ENCODE measurements around the gene DPP10.

Gene DPP10

GRCh38 chr2:114709936-114710850, 267.8 kb downstream of the DPP10 start:
- Histone ChIP-seq H3K27ac (no peak overlapping the region), H3K9me3 (no peaks in the 10 kb centered on the region), H3K4me3 (ENCODE audit: low read depth in 1 of 2, low read length in 1 of 2) (no peak overlapping the region), H3K36me3 (no peaks in the 10 kb centered on the region), H3K4me1 (ENCODE audit: control insufficient read depth in 1 of 2, insufficient read depth in 1 of 2, low read depth in 1 of 2, low read length in 1 of 2) (no peaks in the 10 kb centered on the region), H3K27me3 (no peaks in the 10 kb centered on the region)
- TF ChIP-seq CTCF (IDR thresholded peaks at IDR 0.05): no peak

GRCh38 chr2:114714313-114714712, 271.9 kb downstream of the DPP10 start:
- Histone ChIP-seq H3K27ac (no peak overlapping the region), H3K9me3 (no peaks in the 10 kb centered on the region), H3K27me3 (no peaks in the 10 kb centered on the region), H3K36me3 (no peaks in the 10 kb centered on the region), H3K4me1 (ENCODE audit: control insufficient read depth in 1 of 2, insufficient read depth in 1 of 2, low read depth in 1 of 2, low read length in 1 of 2) (no peaks in the 10 kb centered on the region), H3K4me3 (ENCODE audit: low read depth in 1 of 2, low read length in 1 of 2) (no peak overlapping the region)
- TF ChIP-seq CTCF (IDR thresholded peaks at IDR 0.05): no peak

- no peaks in the 10 kb centered on the region for H3K27me3 ChIP-seq
- no peaks in the 10 kb centered on the region for H3K4me1 ChIP-seq (ENCODE audit: control insufficient read depth in 1 of 2, insufficient read depth in 1 of 2, low read depth in 1 of 2, low read length in 1 of 2)
- no peak for TF ChIP-seq CTCF (IDR thresholded peaks at IDR 0.05)
- H3K9me3 ChIP-seq: no peaks in the 10 kb centered on the region
- no peaks in the 10 kb centered on the region for H3K36me3 ChIP-seq
- H3K27ac ChIP-seq: no peak overlapping the region
- H3K4me3 ChIP-seq (ENCODE audit: low read depth in 1 of 2, low read length in 1 of 2): no peak overlapping the region
Measured at GRCh38 chr2:114717049-114717448, 274.6 kb downstream of the DPP10 start.

- Histone ChIP-seq H3K27ac (no peak overlapping the region), H3K27me3 (no peaks in the 10 kb centered on the region), H3K4me3 (ENCODE audit: low read depth in 1 of 2, low read length in 1 of 2) (no peak overlapping the region), H3K4me1 (ENCODE audit: control insufficient read depth in 1 of 2, insufficient read depth in 1 of 2, low read depth in 1 of 2, low read length in 1 of 2) (no peaks in the 10 kb centered on the region), H3K36me3 (no peaks in the 10 kb centered on the region), H3K9me3 (no peaks in the 10 kb centered on the region)
- TF ChIP-seq CTCF (IDR thresholded peaks at IDR 0.05): no peak
Measured at GRCh38 chr2:114724454-114724853, 282.0 kb downstream of the DPP10 start.

- Histone ChIP-seq H3K36me3 (no peaks in the 10 kb centered on the region), H3K4me1 (ENCODE audit: control insufficient read depth in 1 of 2, insufficient read depth in 1 of 2, low read depth in 1 of 2, low read length in 1 of 2) (no peaks in the 10 kb centered on the region), H3K27ac (no peak overlapping the region), H3K9me3 (no peaks in the 10 kb centered on the region), H3K4me3 (ENCODE audit: low read depth in 1 of 2, low read length in 1 of 2) (no peak overlapping the region), H3K27me3 (no peaks in the 10 kb centered on the region)
- no peak for TF ChIP-seq CTCF (IDR thresholded peaks at IDR 0.05)
Measured at GRCh38 chr2:114727012-114727411, 284.6 kb downstream of the DPP10 start.

All from neutrophil (primary cell).